ENCODE measurements around the gene IGFN1. TPM values are rescaled to one million over a fixed set of nuclear protein-coding genes. Genes with fewer than 3 reads are reported as not detected.
A peak's percentile ranks its signal among the peaks of the same experiment; 100 is the strongest.

IGFN1 gene
- total and polyA plus RNA-seq, 2 of the 8 experiments (the other 6 are each of a cell fraction or from before 2014, with no cell fraction given), result not detected

- Histone ChIP-seq H3K4me1 (replicated peaks in 1 of 4; ENCODE audit: control insufficient read depth in 3 of 4, insufficient read depth in 4 of 4, low read length in 3 of 4) (peaks cover 0 to 13% (median 7%) of the 10 kb centered on the region in 4 experiments; a peak in 6 of 7 replicates), H4K8ac (ENCODE audit: extremely low read depth, insufficient read depth, low read length) (peak overlapping the region; percentile 72; the same call in 1 of the 2 replicates), H4K5ac (ENCODE audit: insufficient read length, low read depth, low read length) (peak overlapping the region; percentile 63), H3K4ac (replicated peaks; ENCODE audit: insufficient read length, low read depth, low read length) (no peak overlapping the region), H3K4me2 (ENCODE audit: insufficient read depth in 1 of 2, low read depth in 2 of 2, low read length in 2 of 2) (peak overlapping the region; percentile 86 to 96), H3K79me2 (ENCODE audit: control insufficient read depth in 1 of 2, insufficient read depth in 2 of 2, low read length in 2 of 2) (peaks cover 0 to 18% of the 10 kb centered on the region in 2 experiments; a peak in 3 of 4 replicates), H3K23me2 (ENCODE audit: low read depth, low read length) (peaks cover 4% of the 10 kb centered on the region; the same call in 1 of the 2 replicates), H3K27ac (ENCODE audit: low read depth, low read length) (peak overlapping the region; percentile 74; the same call in 1 of the 2 replicates), H2AFZ (ENCODE audit: low read length) (no peak overlapping the region; the same call in 1 of the 2 replicates), H2BK12ac (ENCODE audit: low read depth, low read length) (no peak overlapping the region), H3K23ac (ENCODE audit: insufficient read length) (no peak overlapping the region), H2BK20ac (ENCODE audit: low read length) (no peak overlapping the region), H3K18ac (ENCODE audit: extremely low read depth, low read length) (peak overlapping the region; percentile 68), H3K4me3 (ENCODE audit: extremely low read depth in 1 of 4, insufficient read depth in 2 of 4, low read depth in 3 of 4, low read length in 4 of 4) (peak overlapping the region; percentile 80 to 94 (median 82)), H3K56ac (replicated peaks; ENCODE audit: insufficient read length, low read depth, low read length) (peak overlapping the region; percentile 17), H3K14ac (ENCODE audit: insufficient read length) (no peak overlapping the region), H4K20me1 (replicated peaks in 1 of 2; ENCODE audit: control insufficient read depth in 1 of 2, insufficient read depth in 2 of 2, low read length in 2 of 2) (peaks cover 1 to 3% of the 10 kb centered on the region in 2 experiments), H3K79me1 (ENCODE audit: low read depth, low read length) (peaks cover 4% of the 10 kb centered on the region; the same call in 1 of the 2 replicates), H4K91ac (replicated peaks; ENCODE audit: insufficient read length, low read length) (peak overlapping the region; percentile 26), H3K9ac (replicated peaks in 1 of 4; ENCODE audit: extremely low read depth in 1 of 4, low read depth in 3 of 4, low read length in 3 of 4) (peak overlapping the region; percentile 37 to 80 (median 75)), H2BK5ac (ENCODE audit: low read depth, low read length) (peak overlapping the region; percentile 40; the same call in 1 of the 2 replicates), H2AK5ac (ENCODE audit: low read depth, low read length) (no peak overlapping the region), H2BK15ac (ENCODE audit: low read length) (no peak overlapping the region), H3K9me3 (ENCODE audit: insufficient read depth in 2 of 2, low read depth in 1 of 2, low read length in 1 of 2) (no peaks in the 10 kb centered on the region), H2BK120ac (replicated peaks; ENCODE audit: low read depth, low read length) (no peak overlapping the region), H3K27me3 (replicated peaks in 1 of 4; ENCODE audit: control insufficient read depth in 3 of 4, extremely low read depth in 1 of 4, insufficient read depth in 3 of 4, low read length in 3 of 4) (no peaks in the 10 kb centered on the region; a peak in 1 of 7 replicates), H3K36me3 (ENCODE audit: control insufficient read depth in 2 of 4, insufficient read depth in 4 of 4, low read length in 3 of 4) (peaks cover 10 to 35% (median 29%) of the 10 kb centered on the region in 4 experiments)
- FAIRE-seq (no peak), DNase-seq (ENCODE audit: low read depth in 1 of 2, low spot score in 2 of 2) (no peak)
- ChIA-PET CTCF (ENCODE audit: partially characterized antibody) (interaction anchor here (0.6 to 3.1 kb wide), 15 partner anchors 12 to 286 kb away, joined by 3 to 13 read pairs (median 3); partner anchors contain the start of gene IGFN1), POLR2A (ENCODE audit: partially characterized antibody) (interaction anchor here (0.8 to 11.8 kb wide), 14 partner anchors 11 to 263 kb away, joined by 3 to 105 read pairs (median 3); partner anchors contain the start of gene ASCL5)
- WGBS, 2 experiments (ENCODE audit: extremely low coverage in 1 of 2, insufficient coverage in 1 of 2, insufficient read length in 1 of 2, insufficient replicate concordance in 2 of 2, low coverage in 1 of 2, low lambda C conversion rate in 2 of 2, missing lambda C conversion rate in 1 of 2), result 8% methylated on average over 20 of the region's 37 CpGs; no CpG with 5 or more reads in 1 of the 2 experiments
- no peak for TF ChIP-seq SP1 (IDR thresholded peaks at IDR 0.05; ENCODE audit: low read depth, low read length)
- TF ChIP-seq RNF2 (IDR thresholded peaks at IDR 0.05; ENCODE audit: borderline replicate concordance, low read depth, low read length, missing control alignments, poor library complexity, severe bottlenecking), result no peak
- 0 out of 2 replicates have a peak, but pooled peaks have one; percentile 27 for TF ChIP-seq TAF1 (IDR thresholded peaks at IDR 0.05; ENCODE audit: low read depth, low read length)
- peak; percentile 65 for TF ChIP-seq PHF8 (conservative IDR thresholded peaks at IDR 0.05; ENCODE audit: low read depth, low read length)
- TF ChIP-seq TBP (IDR thresholded peaks at IDR 0.05; ENCODE audit: low read depth, low read length), result 0 out of 2 replicates have a peak, but pooled peaks have one; percentile 2
- no peak for TF ChIP-seq MAX (IDR thresholded peaks at IDR 0.05)
- peak; percentile 12; the same call in 1 of the 2 replicates for TF ChIP-seq E2F6 (IDR thresholded peaks at IDR 0.05)
- no peak for TF ChIP-seq YY1 (IDR thresholded peaks at IDR 0.05; ENCODE audit: low read depth, low read length)
Measured at GRCh38 chr1:201153474-201154388, 36.9 kb upstream of the IGFN1 start.

Data from H1 (cell line).